K562 (cell line): ENCODE measurements around the gene C15orf61. TPM values are rescaled to one million over a fixed set of nuclear protein-coding genes. Genes with fewer than 3 reads are reported as not detected.

ENCODE experiments used
- EGR1 ChIP-seq: fragments of 450-650 bp; conservative IDR thresholded peaks from 2 replicates; pipeline ENCODE4 v1.6.1; 2017; ENCODE audit warnings: mild to moderate bottlenecking
- EHMT2 ChIP-seq: fragments of 450-650 bp; IDR thresholded peaks from 2 replicates; pipeline ENCODE4 v1.6.1; 2018; ENCODE audit warnings: antibody characterized with exemption
- FOXP4 ChIP-seq: sonication (generic); formaldehyde crosslinking; IDR thresholded peaks from 2 replicates; pipeline ENCODE4 v1.8.0; 2022; ENCODE audit warnings: mild to moderate bottlenecking, missing genetic modification reagents, borderline replicate concordance
- FUS ChIP-seq: fragments of 200-400 bp; formaldehyde crosslinking; optimal IDR thresholded peaks from 2 replicates; pipeline ENCODE3; 2017; ENCODE audit warnings: low read depth, low read length
- HDAC1 ChIP-seq, 2 experiments: fragments of 450-650 bp; IDR thresholded peaks; 2 replicates each; pipeline ENCODE4 v1.6.1; 2016 to 2017; ENCODE audit warnings: inconsistent platforms in 1 of 2, mild to moderate bottlenecking in 1 of 2, moderate library complexity in 1 of 2
- JUND ChIP-seq, 2 experiments: IDR thresholded peaks; 2 replicates in 1 of 2; 3 replicates in 1 of 2; pipeline ENCODE4 v1.6.1; 2011; ENCODE audit warnings: borderline replicate concordance in 2 of 2, low read depth in 2 of 2, low read length in 2 of 2, improper control_type of control experiment in 1 of 2, missing biosample characterization in 1 of 2, missing genetic modification characterization in 1 of 2, missing genetic modification reagents in 1 of 2
- MLLT1 ChIP-seq, 2 experiments: fragments of 450-650 bp; IDR thresholded peaks; 2 replicates each; pipeline ENCODE4 v1.6.1; 2016
- NR2C1 ChIP-seq, 2 experiments: fragments of 450-650 bp; IDR thresholded peaks; 2 replicates each; pipeline ENCODE4 v1.6.1; 2017; ENCODE audit warnings: mild to moderate bottlenecking in 2 of 2, antibody characterized with exemption in 1 of 2, inconsistent platforms in 1 of 2, missing compliant biosample characterization in 1 of 2, missing genetic modification characterization in 1 of 2
- RREB1 ChIP-seq: fragments of 250-450 bp; sonication (Bioruptor Pico); IDR thresholded peaks from 2 replicates; pipeline ENCODE4 v1.4.0; 2020
- SMAD2 ChIP-seq: fragments of 150-350 bp; IDR thresholded peaks from 2 replicates; pipeline ENCODE4 v1.6.1; 2014; ENCODE audit warnings: low read depth, mild to moderate bottlenecking, low read length
- TRIM28 ChIP-seq: fragments of 450-650 bp; IDR thresholded peaks from 2 replicates; pipeline ENCODE4 v1.6.1; 2017
- polyA plus RNA-seq, 8 experiments: library from polyadenylated mRNA; depleted of rRNA in 4 of 8; stranded (reverse) in 5 of 8; unstranded in 3 of 8; fragments of >200 nt; fragmentation: Nextera tagmentation in 2 of 8; fragmentation: Illumina TruSeq in 1 of 8; extraction: Ambion mirVana in 2 of 8; extraction: Trizol in 1 of 8; gene quantifications; 2 replicates each; pipeline versions ENCODE4 v1.2.1 to v1.2.3, GENCODE V29; 2011 to 2014; ENCODE audit warnings: inconsistent platforms in 1 of 8, missing spikeins in 1 of 8
- total RNA-seq, 7 experiments: library from RNA; depleted of rRNA in 6 of 7; stranded (reverse); fragments of >200 nt in 6 of 7; fragmentation: Illumina TruSeq in 2 of 7; extraction: Trizol in 2 of 7; gene quantifications; 2 replicates each; pipeline versions ENCODE4 v1.2.1 to v1.2.3, GENCODE V29; 2011 to 2021; ENCODE audit warnings: low replicate concordance in 1 of 7
- TF ChIP-seq, protein P1 (sequence below): fragments of 200-800 bp; sonication (Bioruptor generic); IDR thresholded peaks from 2 replicates; pipeline ENCODE4 v1.6.1; 2016; ENCODE audit warnings: missing genetic modification characterization, missing compliant biosample characterization

The C15orf61 gene
- total and polyA plus RNA-seq, 9 of the 15 experiments (the other 6 are each of a cell fraction or from before 2014, with no cell fraction given): 1.6 to 10.5 (median 4.3) TPM

DNA sequence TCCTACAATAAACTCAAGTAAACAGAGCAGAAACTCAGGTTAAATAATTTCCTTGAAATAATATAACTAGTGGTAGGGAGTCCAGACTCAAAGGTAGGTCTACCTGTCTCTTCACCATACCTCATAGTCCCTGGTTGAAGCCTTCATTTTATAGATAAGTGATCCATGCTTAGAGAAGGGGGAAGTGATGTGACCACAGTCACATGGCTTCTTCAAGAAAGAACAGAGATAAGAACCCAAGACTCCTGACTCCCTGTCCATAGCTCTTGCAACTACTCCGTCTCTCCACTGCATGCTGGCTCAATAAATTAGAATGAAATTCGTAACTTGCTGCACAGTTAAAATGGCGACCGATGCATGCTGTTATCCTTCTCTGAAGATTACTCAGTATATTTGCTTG is 11.0 kb upstream of the C15orf61 start (continued):
- TF ChIP-seq, protein P1, sequence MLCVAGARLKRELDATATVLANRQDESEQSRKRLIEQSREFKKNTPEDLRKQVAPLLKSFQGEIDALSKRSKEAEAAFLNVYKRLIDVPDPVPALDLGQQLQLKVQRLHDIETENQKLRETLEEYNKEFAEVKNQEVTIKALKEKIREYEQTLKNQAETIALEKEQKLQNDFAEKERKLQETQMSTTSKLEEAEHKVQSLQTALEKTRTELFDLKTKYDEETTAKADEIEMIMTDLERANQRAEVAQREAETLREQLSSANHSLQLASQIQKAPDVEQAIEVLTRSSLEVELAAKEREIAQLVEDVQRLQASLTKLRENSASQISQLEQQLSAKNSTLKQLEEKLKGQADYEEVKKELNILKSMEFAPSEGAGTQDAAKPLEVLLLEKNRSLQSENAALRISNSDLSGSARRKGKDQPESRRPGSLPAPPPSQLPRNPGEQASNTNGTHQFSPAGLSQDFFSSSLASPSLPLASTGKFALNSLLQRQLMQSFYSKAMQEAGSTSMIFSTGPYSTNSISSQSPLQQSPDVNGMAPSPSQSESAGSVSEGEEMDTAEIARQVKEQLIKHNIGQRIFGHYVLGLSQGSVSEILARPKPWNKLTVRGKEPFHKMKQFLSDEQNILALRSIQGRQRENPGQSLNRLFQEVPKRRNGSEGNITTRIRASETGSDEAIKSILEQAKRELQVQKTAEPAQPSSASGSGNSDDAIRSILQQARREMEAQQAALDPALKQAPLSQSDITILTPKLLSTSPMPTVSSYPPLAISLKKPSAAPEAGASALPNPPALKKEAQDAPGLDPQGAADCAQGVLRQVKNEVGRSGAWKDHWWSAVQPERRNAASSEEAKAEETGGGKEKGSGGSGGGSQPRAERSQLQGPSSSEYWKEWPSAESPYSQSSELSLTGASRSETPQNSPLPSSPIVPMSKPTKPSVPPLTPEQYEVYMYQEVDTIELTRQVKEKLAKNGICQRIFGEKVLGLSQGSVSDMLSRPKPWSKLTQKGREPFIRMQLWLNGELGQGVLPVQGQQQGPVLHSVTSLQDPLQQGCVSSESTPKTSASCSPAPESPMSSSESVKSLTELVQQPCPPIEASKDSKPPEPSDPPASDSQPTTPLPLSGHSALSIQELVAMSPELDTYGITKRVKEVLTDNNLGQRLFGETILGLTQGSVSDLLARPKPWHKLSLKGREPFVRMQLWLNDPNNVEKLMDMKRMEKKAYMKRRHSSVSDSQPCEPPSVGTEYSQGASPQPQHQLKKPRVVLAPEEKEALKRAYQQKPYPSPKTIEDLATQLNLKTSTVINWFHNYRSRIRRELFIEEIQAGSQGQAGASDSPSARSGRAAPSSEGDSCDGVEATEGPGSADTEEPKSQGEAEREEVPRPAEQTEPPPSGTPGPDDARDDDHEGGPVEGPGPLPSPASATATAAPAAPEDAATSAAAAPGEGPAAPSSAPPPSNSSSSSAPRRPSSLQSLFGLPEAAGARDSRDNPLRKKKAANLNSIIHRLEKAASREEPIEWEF (CRISPR knock-in tag): peak; percentile 48; the same call in 1 of the 2 replicates
- TF ChIP-seq EGR1 (no peak), FUS (no peak), RREB1 (CRISPR knock-in tag) (no peak), FOXP4 (CRISPR knock-in tag) (no peak), HDAC1 (IDR thresholded peaks at IDR 0.05) (no peak), EHMT2 (0 out of 2 replicates have a peak, but pooled peaks have one; percentile 27), TRIM28 (no peak), JUND (IDR thresholded peaks at IDR 0.05; ENCODE audit: borderline replicate concordance, low read depth, low read length) (peak; percentile 33; the same call in 1 of the 2 replicates), JUND (tag; IDR thresholded peaks at IDR 0.05; ENCODE audit: borderline replicate concordance, low read depth, low read length) (peak; percentile 48; the same call in 1 of the 3 replicates), SMAD2 (no peak), MLLT1 (IDR thresholded peaks at IDR 0.05) (no peak), NR2C1 (IDR thresholded peaks at IDR 0.05) (no peak), NR2C1 (tag; IDR thresholded peaks at IDR 0.05) (no peak)
